HL-60/S4 treated with phorbol 12-myristate 13-acetate at 8.2 ng/mL for 4 days and 3 days (cell line): Measurements from ENCODE around the gene AIRE.
"Not testable (repeated sequence)": the region's sequence is repeated elsewhere in the genome, so short reads cannot be mapped to it uniquely, and the experiment has no call there.

Experiments used
- in situ Hi-C: fragments of 300-500 bp; cut with MboI; formaldehyde crosslinking; loops from 2 replicates; pipeline ENCODE4 v1.15.0; 2022; ENCODE audit warnings: low sequenced_read_pairs

Gene AIRE

DNA sequence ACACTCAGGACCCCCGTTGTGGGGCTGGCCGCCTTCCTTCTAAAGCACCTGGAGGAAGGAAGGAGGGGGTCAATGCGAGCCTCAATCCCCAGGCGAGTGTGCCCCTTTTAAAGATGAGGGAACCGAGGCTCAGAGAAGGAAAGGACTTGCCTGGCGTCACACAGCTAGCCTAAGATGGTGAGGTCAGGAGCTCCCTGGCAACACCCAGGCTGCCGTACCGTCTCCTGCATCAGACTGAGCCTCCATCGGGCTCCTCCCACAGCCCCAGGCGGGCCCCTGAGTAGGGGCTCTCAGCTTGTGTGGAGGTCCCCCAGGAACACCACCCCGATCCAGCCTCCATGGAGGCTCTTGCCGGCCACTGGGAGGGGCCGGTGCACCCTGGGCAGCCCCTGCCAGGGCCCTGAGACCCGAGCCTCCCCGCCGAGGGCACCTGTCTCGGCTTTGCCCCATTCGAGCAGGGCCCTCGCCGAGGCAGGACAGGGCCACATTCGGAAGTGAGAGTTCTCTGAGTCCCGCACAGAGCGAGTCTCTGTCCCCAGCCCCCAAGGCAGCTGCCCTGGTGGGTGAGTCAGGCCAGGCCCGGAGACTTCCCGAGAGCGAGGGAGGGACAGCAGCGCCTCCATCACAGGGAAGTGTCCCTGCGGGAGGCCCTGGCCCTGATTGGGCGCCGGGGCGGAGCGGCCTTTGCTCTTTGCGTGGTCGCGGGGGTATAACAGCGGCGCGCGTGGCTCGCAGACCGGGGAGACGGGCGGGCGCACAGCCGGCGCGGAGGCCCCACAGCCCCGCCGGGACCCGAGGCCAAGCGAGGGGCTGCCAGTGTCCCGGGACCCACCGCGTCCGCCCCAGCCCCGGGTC lies at the start of gene AIRE:
Gene AIRE, plus strand, starts transcription at position 739 of the 855 bp plus-strand sequence. CDS start 131 bp downstream, outside the sequence.
- in situ Hi-C loops: no loop called here

DNA sequence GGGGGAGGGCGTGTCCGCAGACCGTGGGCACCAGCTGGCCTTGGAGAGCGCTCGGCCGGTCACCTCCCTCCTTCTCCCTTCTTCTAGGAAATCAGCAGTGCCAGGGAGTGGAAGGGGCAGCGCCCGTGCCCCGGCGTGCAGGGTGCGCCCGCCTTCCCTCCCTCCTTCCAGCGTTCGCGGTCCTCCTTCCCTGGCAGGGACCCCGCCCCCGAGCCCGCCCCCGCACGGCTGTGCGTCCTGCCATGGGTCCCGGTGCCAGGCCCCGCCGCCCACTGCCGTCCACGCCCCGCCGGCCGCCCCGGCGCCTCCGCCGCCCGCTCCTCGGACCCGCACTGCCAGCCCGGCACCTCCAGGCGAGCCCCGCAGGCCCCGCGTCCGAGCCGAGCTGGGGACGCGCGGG lies 45.3 kb upstream of the AIRE start:
- in situ Hi-C loops: not testable (repeated sequence)

DNA sequence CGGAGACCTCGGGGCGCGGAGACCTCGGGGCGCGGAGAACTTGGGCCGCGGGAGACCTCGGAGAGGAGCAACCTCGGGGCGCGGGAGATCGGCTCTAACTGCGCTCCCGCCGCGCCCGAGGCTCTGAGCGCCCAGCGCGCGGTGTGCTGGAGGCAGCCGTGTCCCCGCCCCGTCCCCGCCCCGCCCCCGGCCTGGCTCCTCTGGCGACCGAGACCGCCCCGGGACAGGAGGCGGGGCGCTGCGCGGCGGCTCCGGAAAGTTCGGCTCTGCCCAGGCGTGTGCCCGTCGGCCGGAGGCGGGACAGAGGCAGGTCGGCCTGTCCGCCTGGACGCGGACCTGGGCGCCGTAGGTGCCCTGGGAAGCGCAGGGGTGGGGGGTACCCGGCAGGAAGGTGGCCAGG lies 44.8 kb upstream of the AIRE start, which contains the start of gene ICOSLG:
Gene ICOSLG, minus strand, starts transcription at position 102 of the 400 bp plus-strand sequence. CDS start 126 bp downstream, outside the sequence.
- in situ Hi-C loops: not testable (repeated sequence)

DNA sequence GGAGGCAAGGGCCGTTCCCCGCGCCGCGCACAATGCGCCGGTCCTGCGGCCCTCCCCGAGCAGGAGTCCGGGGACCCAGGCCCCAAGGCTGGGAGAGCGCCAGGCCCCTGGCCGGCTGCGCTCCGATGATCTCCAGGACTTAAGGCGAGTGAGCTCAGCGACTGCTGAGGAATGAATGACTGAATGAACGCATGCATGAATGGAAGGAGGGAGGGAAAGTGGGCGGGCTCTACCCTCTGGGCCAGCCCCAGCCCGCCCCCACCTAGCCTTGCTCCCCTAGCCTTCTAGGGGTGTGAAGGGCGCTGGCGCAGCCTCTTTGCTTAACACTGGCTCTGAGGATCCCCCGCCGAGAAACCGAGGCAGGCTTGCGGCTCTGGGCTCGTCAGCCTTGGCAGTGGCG lies 44.4 kb upstream of the AIRE start:
- in situ Hi-C loops: not testable (repeated sequence)

DNA sequence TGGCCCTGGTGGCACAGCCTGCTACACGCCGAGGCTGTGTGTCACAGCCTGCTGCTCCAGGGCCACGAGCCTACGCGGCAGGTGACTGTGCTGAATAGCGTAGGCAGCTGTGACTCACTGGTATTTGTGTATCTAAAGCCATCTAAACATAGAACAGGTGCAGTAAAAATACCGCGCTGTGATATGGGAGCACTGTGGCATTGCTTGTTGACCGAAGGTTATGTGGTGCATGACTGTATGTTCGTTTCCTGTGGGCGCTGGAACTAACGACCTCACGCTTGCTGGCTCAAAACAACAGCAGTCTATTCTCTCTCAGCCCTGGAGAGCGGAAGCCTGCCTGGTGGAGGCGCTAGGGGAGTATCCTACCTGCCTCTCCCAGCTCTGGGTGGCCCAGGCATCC lies 41.7 kb upstream of the AIRE start:
- in situ Hi-C loops: not testable (repeated sequence)

DNA sequence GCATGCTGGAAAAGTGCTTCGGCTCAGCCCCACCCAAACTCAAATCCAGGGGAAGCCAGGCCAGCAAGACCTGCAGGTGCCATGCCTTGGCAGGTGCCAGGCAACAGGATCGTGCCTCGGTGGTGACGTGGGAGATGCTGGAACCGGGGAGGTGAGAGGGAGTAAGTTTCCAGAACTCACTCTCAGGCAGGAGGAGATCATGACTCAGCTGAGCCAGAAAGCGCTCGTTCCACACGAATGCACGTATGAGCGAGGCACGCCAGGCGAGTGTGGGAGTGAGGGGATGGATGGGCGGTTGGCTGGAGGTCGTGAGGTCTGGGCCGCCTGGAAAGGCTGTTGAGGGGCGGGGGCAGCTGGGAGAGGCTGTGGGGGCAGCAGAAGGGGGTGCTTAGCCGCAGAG lies 37.8 kb upstream of the AIRE start:
- in situ Hi-C loops: not testable (repeated sequence)

DNA sequence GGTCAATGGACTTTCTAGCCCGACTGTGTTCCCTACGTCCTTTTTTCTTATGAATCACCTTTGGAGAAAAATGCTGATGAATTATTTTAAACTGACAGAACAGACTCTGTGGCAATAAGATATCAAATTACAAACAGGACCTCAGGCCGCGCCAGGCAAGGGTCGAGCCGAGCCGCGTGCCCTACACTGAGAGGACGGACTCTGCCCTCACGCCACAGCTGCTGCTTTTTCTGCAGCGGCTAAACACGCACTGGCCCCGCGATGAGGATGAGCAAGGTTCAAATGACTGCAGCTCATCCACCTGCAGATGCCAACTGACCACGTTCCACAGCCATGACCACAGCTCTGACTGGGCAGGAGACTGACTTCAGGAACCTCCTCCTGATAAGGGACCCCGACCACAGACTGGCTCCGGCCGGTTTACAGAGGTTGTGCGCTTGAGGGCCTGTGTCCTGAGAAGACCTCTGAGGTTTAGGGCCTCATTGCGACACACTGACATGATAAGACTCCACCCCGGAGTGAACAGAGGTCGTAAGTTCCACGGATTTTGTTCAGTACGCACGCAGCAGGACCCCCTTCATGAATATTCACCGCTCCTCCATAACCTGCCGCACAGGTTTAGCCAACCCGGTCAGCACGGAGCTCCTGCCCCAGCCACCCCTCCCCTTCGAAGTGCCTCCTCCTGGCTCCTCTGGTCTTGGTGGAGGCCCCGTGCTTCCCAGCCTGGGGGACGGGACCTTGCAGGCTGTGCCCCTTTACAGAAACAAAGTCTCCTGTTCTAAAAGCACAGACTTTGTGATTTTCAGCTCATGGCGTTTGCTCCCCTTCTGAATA lies 36.3 kb upstream of the AIRE start:
- in situ Hi-C loops: not testable (repeated sequence)

DNA sequence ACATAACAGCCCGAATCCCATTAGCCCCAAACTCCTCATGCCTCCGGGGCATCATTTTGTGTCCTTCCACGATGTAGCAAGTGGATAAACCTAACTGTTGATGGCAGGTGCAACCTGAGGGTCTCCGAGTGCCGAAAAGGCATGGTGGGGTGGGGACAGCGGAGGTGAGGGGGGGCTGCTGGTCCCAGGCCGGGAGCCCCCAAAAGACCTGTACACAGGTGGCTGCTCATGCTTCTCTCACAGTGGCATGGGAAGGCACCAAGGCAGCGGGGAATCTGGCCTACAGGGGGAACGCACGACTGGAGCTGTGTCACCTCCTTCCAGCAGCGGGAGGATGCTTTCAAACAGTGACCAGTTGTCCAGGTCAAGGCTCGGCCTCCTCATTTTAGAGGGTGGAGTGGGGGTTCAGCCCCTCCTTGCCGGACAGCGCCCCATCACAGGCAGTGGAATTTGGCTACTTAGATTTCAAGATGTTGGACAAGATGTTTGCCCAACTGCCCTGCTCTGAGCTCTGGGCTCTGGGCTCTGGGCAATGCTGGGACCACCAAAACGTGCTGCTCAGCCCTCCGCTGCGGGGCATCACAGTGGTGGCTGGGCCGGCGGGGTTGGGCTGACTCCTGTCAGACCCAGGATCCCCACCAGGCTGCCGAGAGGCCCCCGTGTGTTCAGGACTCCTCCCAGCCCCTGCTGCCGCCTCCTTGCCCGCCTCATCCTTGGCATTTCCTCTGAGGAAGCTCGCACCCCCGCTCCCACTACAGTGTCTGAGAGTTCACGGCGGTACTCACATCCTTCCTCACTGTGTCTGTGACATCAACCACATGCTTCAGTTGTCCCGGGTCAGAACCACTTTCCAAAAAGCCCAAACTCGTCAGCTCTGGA lies 31.6 kb upstream of the AIRE start:
- in situ Hi-C loops: no loop called here

DNA sequence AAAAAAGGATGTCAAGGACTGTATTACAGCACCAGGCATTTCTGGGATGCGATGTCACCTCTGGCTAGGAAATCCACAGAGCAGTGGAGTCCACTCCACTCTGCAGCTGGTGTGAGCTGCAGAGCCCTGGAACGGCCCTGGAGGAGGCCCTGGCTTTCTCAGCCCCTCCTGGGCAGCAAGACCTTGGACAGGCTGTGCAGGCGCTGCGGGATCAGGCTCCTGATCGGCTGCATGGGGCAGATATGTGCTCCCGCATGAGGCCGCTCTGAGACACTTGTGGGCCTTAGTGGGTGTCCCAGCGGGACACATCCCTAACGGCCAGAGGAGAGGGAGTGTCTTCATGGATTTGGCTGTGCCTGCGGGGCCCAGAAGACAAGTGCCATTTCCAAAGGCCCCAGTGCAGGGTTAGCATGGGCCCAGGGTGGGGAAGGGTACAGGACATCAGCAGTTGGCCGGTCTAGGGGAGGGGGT lies 30.1 kb upstream of the AIRE start:
- in situ Hi-C loops: no loop called here

DNA sequence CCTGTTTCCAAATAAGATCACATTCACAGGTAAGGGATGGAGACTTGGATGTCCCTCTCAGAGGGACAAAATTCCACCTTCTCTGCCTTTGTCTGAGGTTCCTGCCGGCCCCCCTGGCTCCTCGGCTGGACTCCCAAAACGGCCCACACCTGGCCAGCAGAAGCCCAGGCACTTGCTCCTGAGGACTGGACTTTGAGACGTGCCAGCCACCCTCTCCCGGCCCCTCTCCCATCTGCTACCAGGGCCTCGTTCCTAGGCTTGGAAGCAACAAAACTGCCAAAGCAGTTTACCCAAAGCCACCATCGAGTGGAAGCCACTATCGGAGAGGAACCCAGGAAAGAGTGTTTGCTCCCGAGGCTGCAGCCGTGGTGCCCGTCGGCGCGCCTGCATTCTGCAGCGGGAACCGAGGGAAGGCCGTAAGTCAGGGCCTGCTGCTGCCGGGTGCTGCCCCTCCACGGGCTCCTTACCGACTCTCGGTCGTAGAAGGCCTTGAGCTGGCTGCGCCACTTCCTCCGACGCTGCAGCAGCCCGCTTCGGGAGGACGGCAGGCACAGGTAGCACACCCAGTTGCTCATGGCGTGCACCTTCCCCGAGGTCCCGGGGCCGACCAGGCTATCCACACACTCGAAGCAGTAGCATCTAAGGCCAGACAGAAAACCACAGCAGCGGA lies 27.5 kb upstream of the AIRE start:
- in situ Hi-C loops: no loop called here

DNA sequence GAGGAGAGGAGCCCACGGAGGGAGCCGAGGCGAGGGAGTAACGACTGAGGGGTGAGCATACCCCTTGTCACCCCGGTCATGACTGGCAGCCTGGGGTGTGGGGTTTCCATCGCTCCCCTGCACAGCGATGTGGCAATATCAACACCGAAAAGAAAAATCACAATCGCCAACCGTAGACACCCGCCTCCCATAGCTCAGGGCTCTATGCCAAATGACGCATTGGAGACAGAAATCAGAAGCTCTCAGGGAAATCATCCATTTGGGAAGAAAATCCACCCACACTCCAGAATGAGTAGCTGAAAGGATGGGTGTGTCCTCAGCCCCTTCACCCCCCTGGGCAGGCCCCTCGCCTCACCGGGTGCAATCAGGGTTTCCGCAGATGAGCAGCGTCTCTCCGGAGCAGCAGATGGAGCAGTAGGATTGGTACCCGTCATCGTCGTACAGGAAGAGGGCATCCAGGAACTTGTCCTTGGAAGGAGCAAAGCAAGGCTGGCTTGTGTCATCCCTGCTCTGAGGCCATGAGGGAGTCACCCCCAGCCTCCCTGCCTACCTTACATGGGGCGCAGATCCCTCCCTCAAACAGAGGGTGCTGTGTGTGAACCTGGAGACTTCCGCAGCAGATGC lies 26.5 kb upstream of the AIRE start:
- in situ Hi-C loops: no loop called here

DNA sequence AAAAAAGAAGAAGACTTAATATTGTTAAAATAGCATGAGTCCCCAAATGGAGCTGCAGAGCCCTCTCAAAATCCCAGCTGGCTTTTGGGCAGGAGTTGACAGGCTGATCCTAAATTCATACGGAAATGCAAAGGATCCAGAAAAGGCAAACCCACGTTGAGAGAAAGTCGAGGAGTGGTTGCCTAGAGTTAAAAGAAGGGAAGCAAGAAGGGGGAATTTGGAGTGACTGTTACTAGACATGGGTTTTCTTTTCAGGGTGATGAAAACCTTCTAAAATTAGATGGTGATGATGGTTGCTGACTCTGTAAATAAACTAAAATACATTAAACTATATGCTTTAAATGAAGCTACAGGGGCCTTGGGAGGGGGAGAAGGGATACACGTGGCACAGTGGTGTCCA lies 25.6 kb upstream of the AIRE start:
- in situ Hi-C loops: no loop called here

DNA sequence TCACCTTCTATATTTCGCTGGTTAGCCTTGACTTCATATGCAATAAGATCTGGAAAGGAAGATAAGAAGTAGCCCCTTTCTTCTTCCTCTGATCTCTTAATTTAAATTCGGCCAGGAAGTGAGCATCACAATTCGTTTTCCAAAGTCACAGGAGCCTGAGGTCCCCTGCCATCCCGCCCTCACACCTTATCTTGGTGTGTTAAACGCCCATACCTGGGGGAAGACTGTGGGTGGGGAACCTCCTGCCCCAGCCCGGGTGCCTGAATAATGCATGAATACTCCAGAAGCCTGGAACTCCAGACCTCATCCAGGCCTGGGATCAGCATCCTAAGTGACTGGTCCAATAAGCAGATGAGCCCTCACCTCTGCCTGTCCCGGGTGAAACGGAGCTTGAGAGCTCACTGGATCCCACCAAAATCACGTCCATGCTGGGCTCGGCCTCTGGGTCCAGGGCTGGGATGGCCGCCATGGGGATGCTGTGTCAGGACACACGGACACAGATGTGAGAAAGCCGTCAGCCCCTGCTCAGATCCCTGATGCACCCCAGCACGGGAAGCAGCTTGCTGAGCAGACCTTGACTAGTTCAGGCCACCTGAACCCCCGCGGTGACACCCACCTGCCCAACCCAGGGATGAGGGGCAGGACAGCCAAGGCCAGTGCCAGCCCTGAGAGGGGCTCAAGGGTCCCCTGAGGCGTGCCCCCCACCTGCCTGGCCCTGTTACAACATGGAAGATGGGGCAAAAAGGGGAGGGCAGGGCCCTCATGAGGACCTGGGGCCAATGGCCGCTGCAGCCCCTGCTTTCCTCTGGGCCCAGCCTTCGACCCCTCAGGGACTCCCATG lies 24.7 kb upstream of the AIRE start:
- in situ Hi-C loops: no loop called here

DNA sequence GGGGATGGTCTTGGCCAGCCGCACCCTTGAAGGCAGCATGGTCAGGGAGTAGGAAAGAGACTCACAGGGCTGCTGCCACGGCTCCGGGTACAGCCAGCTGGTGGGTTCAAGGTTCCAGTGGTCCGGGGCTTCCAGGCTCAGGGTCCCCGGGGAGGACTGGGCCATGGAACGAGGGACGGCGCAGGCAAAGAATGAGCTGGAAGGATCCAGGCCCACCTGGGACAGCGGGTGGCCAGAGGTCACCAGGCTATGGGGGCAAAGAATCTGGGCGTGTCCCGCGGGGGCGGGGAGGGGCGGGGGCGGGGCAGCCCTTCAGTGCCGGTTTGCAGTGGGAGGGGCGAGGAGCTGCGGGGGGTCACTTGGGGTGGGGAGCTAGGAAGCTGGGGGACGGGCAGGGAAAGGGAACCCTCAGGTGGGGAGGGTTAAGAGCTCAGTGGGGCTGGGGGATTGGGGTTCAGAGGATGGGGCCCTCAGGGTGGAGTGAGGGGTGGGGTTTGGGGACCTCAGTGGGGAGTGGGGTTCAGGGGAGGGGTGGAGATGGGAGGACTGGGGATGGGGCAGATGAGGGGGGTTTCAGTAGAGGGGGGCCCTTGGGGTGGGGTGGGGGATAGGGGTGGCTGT lies 23.9 kb upstream of the AIRE start, which contains the start of gene DNMT3L:
Gene DNMT3L, minus strand, starts transcription at position 223 of the 621 bp plus-strand sequence. CDS start 638 bp downstream, outside the sequence.
- in situ Hi-C loops: no loop called here

DNA sequence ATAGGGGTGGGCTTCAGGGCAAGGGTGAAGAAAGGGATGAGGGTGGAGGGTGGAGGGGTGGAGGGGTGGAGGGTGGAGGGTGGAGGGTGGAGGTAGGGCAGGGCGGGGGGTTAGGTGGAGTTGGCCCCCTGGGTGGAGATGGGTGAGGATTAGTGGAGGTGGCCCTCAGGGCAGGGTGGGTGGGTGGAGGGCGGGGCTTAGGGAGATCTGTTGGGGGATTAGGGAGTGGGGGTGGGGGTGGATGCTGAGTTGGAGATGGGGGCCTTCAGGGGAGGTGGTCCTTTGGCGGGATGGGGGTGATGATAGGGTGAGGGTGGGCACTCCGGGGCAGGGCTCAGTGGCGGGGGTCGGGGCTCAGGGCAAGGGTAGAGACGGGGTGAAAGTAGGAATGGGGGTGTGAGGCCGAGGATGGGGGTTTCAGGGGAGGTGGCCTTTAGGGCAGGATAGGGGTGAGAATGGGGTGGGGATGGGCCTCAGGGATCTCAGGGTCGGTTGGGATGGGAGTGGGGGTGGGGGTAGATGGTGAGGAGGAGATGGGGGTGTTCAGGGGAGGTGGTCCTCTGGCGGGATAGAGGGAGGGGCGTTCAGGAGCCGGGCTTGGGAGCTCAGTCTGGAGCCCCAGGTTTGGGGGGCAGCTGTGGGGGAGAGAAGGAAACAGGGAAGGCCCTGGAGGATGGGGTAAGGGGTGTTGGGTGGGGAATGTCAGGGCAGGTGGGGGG lies 23.2 kb upstream of the AIRE start:
- in situ Hi-C loops: no loop called here

DNA sequence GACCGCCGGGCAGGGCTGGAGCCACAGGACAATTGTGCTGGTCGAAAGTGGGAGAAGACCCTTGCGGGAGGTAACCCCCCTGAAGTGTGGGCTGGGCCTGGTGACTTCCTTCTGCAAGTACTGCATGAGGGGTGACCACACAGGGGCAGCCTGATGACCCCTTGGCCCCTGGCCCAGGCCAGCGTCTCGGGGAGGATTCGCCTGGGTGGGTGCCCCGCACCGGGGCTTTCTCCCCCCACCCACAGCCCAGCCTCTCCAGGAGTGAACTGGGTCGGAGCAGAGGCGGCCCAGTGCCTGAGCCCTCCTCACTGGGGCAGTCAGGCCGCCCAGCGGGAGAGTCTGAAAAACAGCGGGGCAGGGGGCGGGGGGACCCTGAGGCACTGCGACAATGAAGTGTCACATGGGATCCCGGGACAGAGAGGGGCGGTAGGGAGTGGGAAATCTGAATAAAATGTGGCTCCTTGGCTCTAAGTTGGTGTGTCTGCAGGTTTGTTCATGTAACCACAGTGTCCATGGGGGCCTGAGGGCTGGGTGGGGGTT lies 22.4 kb upstream of the AIRE start:
- in situ Hi-C loops: no loop called here

DNA sequence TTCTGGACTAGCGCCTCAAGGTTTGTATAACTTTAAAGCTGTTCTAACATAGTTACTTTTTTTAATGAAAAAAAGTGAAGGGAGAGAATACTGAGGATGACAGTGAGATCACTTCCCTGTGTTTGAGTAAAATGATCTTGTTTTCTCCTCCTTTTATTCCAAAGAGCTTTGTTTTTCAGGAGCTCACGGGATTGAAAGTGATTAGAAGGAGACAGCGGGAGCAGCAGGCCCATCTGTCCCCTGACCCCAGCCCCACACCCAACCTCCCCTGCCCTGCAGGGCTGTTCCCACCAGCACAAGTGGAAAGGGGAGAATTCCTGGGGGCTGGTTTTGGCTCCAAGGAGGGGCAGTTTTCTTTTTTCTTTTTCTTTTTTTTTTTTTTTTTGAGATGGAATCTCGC lies 21.9 kb upstream of the AIRE start:
- in situ Hi-C loops: no loop called here
